GDM1 (cell line): ENCODE data around the gene HMGB4.

ENCODE experiments used
- DNase-seq: peaks from one replicate; lab custom pipeline; 2025; lab: John Stamatoyannopoulos, UW

Gene HMGB4, protein sequence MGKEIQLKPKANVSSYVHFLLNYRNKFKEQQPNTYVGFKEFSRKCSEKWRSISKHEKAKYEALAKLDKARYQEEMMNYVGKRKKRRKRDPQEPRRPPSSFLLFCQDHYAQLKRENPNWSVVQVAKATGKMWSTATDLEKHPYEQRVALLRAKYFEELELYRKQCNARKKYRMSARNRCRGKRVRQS

DNA sequence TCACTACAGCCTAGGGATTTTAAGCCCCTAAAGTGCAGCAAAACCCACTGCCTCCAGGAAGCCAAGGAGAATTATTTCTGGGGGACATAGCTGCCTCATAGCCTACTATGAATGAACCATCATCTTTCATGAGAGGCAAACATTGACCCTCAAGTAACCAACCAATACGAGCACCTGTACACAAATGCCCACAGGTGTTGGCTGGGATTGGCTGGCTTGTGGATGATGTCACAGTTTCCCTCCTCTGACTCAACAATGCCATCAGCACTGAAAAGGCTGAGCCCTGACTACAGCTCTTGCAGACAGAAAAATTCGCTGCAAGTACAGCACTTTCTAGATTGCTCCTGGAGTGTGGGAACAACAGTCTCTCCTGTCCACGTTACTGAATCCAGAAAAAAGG lies at the start of gene HMGB4:
Gene HMGB4 (plus strand): TSS at position 301 of the 400 bp plus-strand sequence. CDS start 113 bp downstream, outside the sequence.
- no peak for DNase-seq

DNA sequence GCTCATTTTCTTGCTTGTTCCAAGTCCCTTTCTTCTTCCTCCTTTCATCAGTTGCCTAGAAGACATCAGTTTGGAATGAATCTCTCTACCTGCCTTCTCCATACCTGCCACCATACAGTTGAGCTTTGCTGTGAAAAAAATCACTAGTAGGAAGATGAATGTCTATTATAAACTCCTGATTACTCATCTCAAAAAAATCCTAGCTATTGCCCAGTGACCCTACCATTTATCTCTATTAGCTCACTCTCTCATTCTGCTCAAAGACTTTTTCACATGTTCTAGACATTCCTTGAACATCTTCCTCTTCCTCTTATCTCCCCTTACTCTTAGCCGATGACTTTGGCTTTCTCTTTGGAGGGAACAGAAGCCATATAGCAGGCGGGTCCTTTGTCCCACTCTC lies 49.7 kb upstream of the HMGB4 start:
- DNase-seq: no peak

DNA sequence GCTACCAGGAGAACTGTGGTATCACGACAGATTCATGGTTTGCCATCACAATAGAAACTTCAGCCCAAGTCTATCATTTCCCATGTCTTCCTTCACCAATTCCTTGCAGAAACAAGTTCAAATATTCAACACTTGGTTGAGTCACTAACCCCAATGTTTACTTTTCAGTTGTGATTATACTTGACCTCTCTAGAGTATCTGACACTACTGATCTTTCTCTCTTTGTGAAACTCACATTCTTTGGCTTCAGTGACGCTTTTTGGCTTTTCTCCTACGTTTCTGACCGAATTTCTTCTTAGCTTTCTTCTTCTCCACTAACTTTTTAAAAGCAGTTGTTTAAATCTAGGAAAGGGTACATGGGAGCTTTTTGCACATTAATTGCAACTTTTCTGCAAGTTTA lies 48.8 kb upstream of the HMGB4 start:
- no peak for DNase-seq

DNA sequence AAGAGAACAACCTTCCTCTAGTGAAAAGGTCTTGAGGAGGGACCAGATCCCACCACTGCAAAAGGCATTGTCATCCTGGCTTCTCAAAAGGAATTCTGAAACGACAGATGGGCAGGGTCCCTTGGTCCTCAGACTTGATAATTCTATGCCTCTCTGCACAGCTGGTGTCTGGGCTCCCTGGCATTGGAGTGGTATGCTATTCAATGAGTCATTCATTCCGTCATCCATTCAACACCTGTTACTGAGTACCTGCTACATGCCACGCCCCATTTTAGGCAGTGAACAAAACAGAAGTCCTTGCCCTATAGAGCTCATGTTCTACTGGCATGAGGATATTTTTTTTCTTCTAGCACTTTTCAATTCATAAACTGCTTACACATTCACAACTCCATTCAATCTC lies 45.8 kb upstream of the HMGB4 start:
- no peak for DNase-seq

DNA sequence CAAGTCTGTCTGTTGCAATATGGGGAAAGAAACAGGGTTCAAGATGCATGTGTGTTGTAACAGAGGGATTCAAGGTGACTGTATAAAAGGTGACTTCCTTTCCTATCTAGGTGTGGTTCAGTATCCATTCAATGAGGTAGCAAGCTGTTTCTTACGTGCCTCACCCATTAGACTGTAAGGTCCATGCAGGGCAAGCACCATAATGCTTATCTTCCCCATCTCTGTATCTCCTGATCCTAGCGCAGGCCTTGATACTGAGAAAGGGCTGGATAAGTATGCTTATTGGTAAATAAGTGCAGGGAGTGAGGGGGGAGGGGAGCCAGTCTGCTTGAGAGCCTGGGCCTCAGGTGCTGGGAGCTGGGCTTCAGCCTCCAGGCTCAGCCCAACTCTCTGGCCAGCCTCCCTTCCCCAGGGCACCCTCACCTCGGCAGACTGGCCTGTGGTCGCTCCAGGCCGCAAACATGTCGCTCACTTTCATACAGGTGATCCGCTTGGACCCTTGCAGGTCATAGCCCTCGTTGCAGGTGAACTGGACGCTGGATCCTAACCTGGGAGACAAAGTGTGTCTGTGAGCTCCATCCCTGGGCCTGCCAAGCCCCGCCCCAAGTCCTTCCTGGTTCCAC lies 44.5 kb upstream of the HMGB4 start:
- DNase-seq: no peak

DNA sequence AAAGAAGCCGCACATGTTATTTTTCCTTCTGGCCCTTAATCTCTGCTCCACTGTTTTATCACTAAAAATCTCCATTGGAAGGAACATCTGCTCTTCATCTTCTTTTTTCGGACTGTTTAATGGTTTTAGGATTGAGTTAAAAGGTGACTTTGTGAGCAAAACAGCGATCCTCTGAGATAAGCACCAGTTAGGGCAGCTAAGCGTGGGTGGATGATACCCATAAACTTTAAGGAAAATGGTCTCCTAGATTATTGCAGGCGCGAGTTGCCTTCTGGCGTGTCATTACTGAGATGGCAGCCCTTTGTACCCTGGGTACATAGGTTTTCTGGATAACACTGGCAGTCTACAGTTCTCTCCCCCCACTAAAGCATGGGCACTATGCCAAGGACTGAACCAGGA lies 44.0 kb upstream of the HMGB4 start:
- DNase-seq: no peak

DNA sequence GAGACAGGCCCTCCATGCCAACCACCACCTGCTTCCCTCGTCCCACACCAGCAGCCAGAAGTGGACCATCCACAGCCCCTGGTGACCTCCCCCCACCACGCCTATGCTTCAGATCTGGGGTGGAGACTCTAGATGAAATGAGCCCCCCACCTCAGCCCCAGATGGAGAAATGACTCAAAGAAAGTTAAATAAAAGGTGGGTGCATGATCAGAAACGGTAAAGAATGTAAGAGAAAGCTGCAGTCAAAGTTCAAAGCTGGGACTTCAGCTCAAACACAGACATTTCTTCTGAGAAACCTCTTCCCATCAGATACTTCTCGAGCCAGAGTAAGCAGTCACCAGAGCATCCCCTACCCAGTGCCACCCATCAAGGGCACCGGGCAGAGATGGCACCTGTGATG lies 43.1 kb upstream of the HMGB4 start:
- no peak for DNase-seq

DNA sequence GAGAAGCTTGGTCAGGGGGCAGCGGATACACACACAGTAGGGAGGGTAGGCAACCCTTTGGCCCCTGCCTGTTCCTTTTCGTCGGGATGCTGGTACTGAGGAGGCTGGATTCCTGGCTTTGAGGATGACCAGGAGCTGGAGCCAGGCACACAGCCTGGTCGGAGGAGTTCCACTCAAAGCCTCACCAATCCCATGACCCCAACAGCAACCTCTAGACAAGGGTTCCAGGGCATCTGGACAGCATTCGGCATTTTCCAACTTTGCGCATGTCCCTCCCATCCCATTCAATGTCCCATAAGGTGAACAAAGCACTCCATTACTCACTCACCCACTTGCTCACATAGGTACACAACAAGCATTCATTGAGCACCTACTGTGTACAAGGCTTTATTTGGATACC lies 42.6 kb upstream of the HMGB4 start:
- DNase-seq: no peak

DNA sequence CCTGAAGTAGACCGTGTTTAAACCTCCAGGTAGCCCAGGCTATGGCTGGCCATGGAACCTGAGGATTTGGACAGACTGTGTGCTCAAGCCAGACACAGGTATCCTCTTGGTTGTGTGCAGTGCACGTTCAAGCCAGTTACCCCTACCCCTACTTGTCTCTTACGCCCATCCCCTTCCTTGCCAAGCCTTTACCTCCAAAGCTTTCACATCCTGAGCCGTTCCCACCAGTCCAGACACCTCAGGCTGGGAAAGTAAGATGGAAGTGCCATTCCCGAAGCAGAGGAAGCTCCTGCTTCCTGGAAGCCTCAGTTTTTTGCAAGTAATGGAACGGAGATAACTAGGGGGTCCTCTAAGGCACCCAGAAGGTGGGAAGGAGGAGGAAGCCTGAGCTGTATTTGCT lies 41.5 kb upstream of the HMGB4 start:
- no peak for DNase-seq

DNA sequence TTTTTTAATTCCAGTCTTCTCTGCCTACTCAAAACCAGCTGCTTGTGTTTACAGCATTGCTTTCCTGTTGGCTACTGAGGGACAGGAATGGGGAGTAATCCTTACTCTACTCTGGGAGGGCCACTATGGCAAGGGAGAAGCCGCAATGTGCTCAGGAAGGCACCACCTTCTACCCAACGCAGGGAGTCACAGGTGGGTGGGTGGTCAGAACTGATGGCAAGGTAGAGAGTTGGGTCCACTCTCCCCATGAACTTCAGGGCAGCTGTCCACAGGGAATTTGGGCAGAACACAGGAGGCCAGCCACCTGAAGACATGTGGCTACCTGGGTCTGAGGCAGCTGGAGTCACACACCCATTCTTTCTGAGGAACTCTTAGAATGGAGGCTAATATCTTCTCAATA lies 40.5 kb upstream of the HMGB4 start:
- no peak for DNase-seq

DNA sequence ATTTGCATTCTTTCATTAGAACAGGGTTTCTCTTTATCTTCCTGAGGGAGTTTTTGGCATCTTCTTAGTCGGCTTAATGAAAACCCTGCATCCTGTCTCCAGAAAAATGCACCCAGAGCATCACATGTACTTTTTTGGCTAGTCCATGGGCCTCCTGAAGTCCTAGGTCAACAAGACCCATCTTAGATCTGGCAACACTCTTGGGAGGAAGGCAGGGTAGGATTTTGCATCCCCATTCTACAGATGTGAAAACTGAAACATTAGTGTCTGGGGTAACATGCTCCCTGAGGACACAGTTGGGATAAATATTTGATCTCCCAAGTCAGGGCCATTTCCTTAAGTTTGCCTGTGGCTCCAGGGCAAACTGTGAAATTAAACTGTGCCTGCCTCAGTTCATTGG lies 40.0 kb upstream of the HMGB4 start:
- no peak for DNase-seq

DNA sequence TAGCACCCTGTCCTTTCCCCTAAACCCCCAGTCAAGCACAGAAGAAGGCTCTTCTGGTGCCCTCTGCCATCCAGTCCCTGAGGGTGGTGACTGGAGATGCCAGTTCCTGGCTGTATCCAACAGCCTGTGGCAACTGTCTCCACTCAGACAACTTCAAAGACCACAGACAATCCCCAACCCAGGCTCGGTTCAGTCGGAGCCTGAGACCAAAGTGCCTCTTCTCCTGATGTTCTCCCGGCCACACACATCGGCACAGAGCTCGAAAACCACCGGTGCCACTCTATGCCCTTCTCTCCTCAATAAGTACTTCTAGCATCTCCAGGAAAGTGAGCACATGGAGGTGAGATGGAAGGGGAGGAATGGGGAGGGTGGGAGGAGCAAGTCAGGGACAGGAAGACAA lies 39.6 kb upstream of the HMGB4 start:
- no peak for DNase-seq

DNA sequence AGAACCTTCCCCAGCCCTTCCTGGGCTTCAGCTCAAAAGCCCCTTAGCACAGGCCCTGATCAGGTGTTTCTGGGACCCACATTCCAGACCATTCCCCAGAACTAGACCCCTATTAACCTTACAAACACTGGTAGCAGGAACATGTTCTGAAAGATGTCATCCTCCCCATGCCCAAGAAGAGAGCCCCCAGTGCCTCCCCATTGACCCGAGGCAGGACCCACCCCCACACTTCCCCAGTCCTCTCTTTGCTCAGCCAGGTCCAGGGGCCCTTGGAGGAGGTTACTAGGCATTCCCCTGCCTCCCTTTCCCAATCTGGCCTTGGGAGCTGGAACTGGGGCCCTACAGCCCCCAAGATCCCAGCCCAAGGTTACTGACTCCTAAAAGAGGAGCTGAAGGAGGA lies 38.9 kb upstream of the HMGB4 start:
- DNase-seq: no peak

DNA sequence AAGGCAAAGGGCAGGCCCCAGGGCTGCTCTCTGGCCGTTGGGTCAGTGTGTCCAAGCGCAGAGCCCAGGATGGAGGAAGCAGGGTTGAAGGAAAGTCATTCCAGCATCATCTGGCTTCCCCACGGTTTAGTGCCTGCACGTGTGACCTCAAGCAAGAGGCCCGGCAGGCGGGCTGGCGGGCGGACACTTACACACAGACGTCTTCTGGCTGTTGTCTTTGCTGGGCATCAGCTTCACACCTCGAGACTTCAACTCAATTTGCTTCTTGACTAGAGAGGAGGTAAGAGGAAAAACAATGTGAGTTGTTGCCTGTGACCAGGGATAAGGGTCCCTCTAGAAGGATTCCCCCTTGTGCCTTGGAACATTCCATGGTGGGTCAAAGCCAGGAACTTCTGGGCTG lies 38.4 kb upstream of the HMGB4 start:
- DNase-seq: no peak

DNA sequence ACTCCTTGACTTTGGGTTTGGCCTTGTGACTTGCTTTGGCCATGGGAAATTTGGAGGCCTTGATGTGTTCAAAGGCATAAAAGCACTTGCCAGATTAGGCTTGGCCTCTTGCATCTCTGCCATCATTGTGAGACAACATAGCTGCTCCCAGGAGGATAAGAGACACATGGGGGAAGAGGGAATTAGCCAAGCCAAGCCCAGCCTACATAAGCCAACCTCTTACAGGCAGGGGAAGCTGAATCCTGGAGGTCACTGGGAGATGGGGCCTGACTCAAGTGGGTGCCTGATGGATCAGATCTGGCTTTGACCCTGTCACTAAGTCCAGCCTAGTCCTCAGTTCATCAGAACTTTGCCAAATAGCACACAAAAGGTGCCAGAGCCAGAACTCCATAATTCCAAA lies 37.6 kb upstream of the HMGB4 start:
- DNase-seq: no peak

DNA sequence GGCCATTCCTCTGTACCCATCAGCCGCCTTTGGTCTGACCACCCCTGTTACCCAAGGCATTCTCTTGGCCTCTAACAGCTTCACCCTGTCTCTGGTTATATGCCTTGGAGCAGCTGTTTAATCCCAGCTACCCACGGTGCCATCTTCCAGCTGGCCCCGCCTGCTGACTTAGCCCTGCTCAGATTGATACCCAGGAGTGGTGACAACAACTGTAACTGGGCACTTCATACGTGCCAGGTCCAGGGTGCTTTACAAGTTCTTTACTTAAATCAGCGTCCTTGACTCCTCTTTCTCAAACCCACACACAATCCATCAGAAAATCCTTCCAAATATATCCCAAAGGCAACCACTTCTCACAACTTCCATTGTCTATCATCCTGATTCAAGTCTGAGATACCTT lies 37.2 kb upstream of the HMGB4 start:
- no peak for DNase-seq

DNA sequence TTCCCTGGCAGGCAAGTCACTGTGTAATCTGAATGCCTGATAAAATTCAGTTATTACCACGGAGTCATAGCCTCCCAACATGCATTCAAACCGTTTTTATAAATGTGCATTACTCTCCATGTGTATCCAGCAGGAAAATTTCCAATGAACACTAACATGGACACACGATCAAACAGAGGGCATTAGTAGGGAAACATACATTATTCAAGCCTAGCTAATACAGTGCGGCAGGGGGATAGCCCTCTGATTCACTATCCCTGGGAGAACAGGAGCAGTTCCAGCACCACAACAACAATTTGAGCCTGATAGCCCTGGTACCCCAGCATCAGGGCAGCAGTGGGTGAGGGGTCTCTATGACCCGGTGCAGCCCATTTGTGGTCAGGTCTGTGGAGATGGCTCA lies 35.8 kb upstream of the HMGB4 start:
- no peak for DNase-seq

DNA sequence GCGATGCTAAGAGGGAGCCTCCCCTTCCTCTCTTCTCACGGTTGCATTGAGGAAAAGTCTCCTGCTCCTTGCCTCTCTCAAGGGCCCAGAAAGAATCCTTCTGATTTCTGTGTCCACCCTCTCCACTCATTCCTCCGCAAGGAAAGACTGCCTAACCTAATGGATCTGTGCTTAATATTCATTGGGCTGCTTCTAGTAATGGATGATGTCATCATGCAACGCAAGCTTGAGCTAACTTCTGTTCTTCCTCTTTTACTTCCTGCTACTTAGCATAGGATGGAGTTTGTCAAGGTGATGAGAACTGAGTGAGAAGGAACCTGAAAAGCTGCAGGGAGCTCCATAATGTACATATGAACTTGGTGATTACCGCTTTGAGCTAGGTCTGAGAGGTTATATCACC lies 35.2 kb upstream of the HMGB4 start:
- DNase-seq: no peak

DNA sequence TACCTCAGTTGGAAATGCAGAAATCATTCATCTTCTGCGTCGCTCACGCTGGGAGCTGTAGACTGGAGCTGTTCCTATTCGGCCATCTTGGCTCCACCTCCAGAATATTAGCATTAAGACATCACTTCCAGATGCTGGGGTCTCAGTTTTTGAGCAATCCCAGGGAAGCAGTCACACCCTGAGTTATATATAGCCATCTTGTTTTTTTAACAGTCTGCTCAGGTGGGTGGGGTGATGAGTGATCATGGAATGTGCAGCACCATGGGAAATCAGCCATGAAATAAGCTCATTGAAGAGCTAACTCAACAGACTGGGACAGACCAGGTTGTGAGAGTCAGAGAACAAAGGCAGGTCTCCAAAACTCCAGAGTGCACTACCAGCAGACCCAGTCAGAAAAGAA lies 27.0 kb upstream of the HMGB4 start:
- no peak for DNase-seq

DNA sequence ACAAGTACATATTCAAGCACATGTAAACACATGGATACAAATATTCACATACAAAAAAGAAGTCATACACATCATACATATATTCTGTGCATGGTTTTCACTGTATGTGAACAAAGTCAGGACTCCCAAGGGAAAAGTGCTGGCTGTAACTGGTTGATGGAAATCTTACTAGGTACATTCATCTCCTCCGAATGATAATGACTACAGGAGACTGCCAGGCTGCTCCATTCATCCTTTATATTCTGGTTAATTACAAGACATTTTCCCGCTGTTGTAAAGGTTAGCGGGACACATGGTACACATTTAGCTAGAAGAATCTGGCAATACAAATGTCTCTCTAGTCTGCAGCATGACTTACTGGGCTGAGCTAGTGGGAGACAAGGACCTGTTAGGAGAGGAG lies 26.2 kb upstream of the HMGB4 start:
- DNase-seq: no peak

DNA sequence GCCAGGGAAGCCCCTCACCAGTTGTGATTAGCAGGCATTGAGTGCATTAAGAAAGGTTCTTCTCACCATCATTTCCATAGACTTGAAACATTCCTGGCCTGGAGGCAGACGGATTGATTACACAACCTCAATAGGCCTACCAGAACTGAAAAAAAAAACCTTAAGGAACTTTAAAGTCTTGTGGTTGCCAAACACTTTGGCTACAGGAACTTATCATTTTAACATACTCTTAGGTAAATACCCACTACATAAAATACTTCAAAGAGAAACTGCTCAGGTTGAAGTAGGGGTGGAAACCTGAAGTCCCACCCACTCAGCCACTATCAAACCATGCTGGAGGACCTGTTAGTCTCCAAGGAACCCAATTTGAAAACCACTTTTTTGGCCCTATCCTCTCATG lies 22.4 kb upstream of the HMGB4 start:
- DNase-seq: no peak

DNA sequence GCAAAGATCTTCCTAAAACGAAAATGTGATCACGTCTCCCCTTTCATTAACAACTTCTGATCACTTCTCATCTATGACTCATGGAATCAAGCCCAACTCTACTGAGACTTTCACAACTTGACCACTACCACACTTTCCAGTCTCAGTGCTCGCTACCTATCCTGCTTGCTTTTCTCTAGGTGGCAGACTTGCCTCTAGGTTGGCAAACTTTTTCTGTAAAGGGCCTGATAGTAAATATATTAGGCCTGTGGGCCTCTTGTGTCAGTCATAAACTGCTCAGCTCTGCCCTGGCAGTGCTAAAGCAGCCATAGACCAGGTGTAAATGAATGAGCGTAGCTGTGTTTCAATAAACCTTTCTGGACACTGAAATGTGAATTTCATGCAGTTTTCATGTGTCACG lies 21.5 kb upstream of the HMGB4 start:
- no peak for DNase-seq

DNA sequence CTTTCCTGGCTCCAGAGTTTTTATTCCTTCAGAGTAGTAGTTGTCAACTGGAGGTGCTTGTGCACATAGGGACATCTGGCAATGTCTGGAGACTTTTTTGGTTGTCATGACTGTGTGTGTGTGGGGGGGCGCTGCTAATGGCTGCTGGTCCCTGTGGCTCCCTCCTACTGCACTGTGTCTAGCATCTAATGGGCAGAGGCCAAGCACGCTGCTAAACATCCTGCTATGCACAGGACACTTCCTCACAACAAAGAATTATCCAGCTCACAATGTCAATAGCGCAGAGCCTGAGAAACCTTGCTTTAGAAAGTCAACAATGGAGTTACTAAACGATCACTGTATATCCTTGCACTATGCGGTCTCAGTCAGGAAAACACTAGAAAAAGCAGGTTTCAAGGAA lies 19.7 kb upstream of the HMGB4 start:
- DNase-seq: no peak

DNA sequence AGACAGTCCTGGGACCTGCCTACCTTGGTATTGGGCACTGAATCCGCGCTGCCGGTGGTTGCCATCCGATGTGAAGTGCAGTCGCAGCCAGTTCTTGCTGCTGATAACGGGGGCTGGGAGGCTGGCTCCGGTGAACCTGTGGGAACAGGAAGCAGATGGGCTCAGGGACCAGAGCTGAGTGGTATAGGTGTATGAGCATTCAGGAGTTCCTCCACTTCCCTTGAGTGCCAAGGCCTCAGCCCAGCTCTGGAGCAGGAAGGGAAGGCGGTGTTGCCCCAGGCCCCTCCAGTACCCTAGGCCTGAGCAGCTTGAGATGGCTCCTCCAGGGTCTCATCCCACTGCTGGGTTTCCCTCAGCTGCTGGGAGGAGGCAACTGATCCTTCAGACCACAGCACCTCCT lies 17.0 kb upstream of the HMGB4 start:
- no peak for DNase-seq
